ENCODE measurements around the gene HDAC4. TPM values are rescaled to one million over a fixed set of nuclear protein-coding genes. Genes with fewer than 3 reads are reported as not detected.

The HDAC4 gene
- total RNA-seq, 2 donors from 2014 or later = 9.3 to 139 TPM

GRCh38 chr2:239368321-239368720 lies 32.5 kb downstream of the HDAC4 start:
- TF ChIP-seq POLR2A (IDR thresholded peaks at IDR 0.05) = no peak
- no peak for TF ChIP-seq CTCF (IDR thresholded peaks at IDR 0.05)
- Histone ChIP-seq H3K27me3 (no peaks in the 10 kb centered on the region), H3K36me3 (replicated peaks in 1 of 2; ENCODE audit: insufficient read depth in 1 of 2, low read depth in 2 of 2) (no peaks in the 10 kb centered on the region), H3K9me3 (no peaks in the 10 kb centered on the region), H3K4me1 (no peaks in the 10 kb centered on the region), H3K4me3 (no peak overlapping the region), H3K27ac (no peak overlapping the region)
- WGBS, 2 donors = 76 to 93% methylated on average over 9 of the region's 9 CpGs
- DNase-seq = peak in 2 of 4 donors; percentile 2 to 6
- ATAC-seq = no peak
- intact Hi-C loops (cut with DNase I) = no loop called here

- ATAC-seq = no peak
- no peaks in the 10 kb centered on the region for H3K27me3 ChIP-seq
- H3K4me1 ChIP-seq = no peaks in the 10 kb centered on the region
- H3K4me3 ChIP-seq = no peak overlapping the region
- H3K36me3 ChIP-seq (replicated peaks in 1 of 2; ENCODE audit: insufficient read depth in 1 of 2, low read depth in 2 of 2) = no peaks in the 10 kb centered on the region
- H3K27ac ChIP-seq = no peak overlapping the region
- peak in 1 of 4 donors; percentile 0 for DNase-seq
- H3K9me3 ChIP-seq = no peaks in the 10 kb centered on the region
- intact Hi-C loops (cut with DNase I) = no loop called here
- TF ChIP-seq CTCF (IDR thresholded peaks at IDR 0.05) (no peak), POLR2A (IDR thresholded peaks at IDR 0.05) (no peak)
- 93 to 95% methylated on average over 12 of the region's 12 CpGs for WGBS, 2 donors
These were observed 34.1 kb downstream of the HDAC4 start for GRCh38 chr2:239366740-239367139.

- ATAC-seq (no peak), DNase-seq (no peak)
- intact Hi-C loops (cut with DNase I) = no loop called here
- H3K4me1 ChIP-seq = no peaks in the 10 kb centered on the region
- H3K9me3 ChIP-seq = no peaks in the 10 kb centered on the region
- H3K27ac ChIP-seq = no peak overlapping the region
- no peak overlapping the region for H3K4me3 ChIP-seq
- H3K36me3 ChIP-seq (replicated peaks in 1 of 2; ENCODE audit: insufficient read depth in 1 of 2, low read depth in 2 of 2) = no peaks in the 10 kb centered on the region
- TF ChIP-seq POLR2A (IDR thresholded peaks at IDR 0.05) (no peak), CTCF (IDR thresholded peaks at IDR 0.05) (no peak)
- H3K27me3 ChIP-seq = no peaks in the 10 kb centered on the region
- 90 to 91% methylated on average over 28 to 32 of the region's 32 CpGs for WGBS, 2 donors
These were observed 34.9 kb downstream of the HDAC4 start for GRCh38 chr2:239365782-239366435.

GRCh38 chr2:239365071-239365781 lies 35.6 kb downstream of the HDAC4 start:
- no peaks in the 10 kb centered on the region for H3K9me3 ChIP-seq
- DNase-seq = no peak
- ATAC-seq = no peak
- H3K27ac ChIP-seq = no peak overlapping the region
- H3K4me1 ChIP-seq = no peaks in the 10 kb centered on the region
- H3K27me3 ChIP-seq = no peaks in the 10 kb centered on the region
- H3K36me3 ChIP-seq (replicated peaks in 1 of 2; ENCODE audit: insufficient read depth in 1 of 2, low read depth in 2 of 2) = no peaks in the 10 kb centered on the region
- intact Hi-C loops (cut with DNase I) = no loop called here
- H3K4me3 ChIP-seq = no peak overlapping the region
- 86 to 88% methylated on average over 11 of the region's 11 CpGs for WGBS, 2 donors
- TF ChIP-seq CTCF (IDR thresholded peaks at IDR 0.05) (no peak), POLR2A (IDR thresholded peaks at IDR 0.05) (no peak)
